ENCODE data around the gene ADSL. TPM values are rescaled to one million over a fixed set of nuclear protein-coding genes. Genes with fewer than 3 reads are reported as not detected.

ADSL gene
- total RNA-seq, 1 donor from 2014 or later = 107 TPM

- H3K27me3 Mint-ChIP-seq (ENCODE audit: unreplicated experiment) = peaks cover 27% of the 10 kb centered on the region
- H3K27ac Mint-ChIP-seq (ENCODE audit: unreplicated experiment) = no peak overlapping the region
- TF ChIP-seq CTCF (IDR thresholded peaks at IDR 0.05; ENCODE audit: unreplicated experiment) = no peak
- peaks cover 21% of the 10 kb centered on the region for H3K4me1 Mint-ChIP-seq (ENCODE audit: unreplicated experiment)
- H3K36me3 Mint-ChIP-seq (ENCODE audit: low read depth, unreplicated experiment) = peaks cover 51% of the 10 kb centered on the region
- no peaks in the 10 kb centered on the region for H3K9me3 Mint-ChIP-seq (ENCODE audit: unreplicated experiment)
- peak overlapping the region; percentile 28 for H3K4me3 Mint-ChIP-seq (ENCODE audit: unreplicated experiment)
- no peak for DNase-seq (ENCODE audit: low spot score)
These were observed 70.7 kb downstream of the ADSL start for GRCh38 chr22:40417041-40417440.

- DNase-seq (ENCODE audit: low spot score) = no peak
- Mint-ChIP-seq H3K4me3 (ENCODE audit: unreplicated experiment) (no peak overlapping the region), H3K4me1 (ENCODE audit: unreplicated experiment) (peaks cover 21% of the 10 kb centered on the region), H3K27me3 (ENCODE audit: unreplicated experiment) (peaks cover 31% of the 10 kb centered on the region), H3K36me3 (ENCODE audit: low read depth, unreplicated experiment) (peaks cover 55% of the 10 kb centered on the region), H3K27ac (ENCODE audit: unreplicated experiment) (no peak overlapping the region), H3K9me3 (ENCODE audit: unreplicated experiment) (no peaks in the 10 kb centered on the region)
- no peak for TF ChIP-seq CTCF (IDR thresholded peaks at IDR 0.05; ENCODE audit: unreplicated experiment)
These were observed 71.6 kb downstream of the ADSL start for GRCh38 chr22:40417881-40418280.

DNA sequence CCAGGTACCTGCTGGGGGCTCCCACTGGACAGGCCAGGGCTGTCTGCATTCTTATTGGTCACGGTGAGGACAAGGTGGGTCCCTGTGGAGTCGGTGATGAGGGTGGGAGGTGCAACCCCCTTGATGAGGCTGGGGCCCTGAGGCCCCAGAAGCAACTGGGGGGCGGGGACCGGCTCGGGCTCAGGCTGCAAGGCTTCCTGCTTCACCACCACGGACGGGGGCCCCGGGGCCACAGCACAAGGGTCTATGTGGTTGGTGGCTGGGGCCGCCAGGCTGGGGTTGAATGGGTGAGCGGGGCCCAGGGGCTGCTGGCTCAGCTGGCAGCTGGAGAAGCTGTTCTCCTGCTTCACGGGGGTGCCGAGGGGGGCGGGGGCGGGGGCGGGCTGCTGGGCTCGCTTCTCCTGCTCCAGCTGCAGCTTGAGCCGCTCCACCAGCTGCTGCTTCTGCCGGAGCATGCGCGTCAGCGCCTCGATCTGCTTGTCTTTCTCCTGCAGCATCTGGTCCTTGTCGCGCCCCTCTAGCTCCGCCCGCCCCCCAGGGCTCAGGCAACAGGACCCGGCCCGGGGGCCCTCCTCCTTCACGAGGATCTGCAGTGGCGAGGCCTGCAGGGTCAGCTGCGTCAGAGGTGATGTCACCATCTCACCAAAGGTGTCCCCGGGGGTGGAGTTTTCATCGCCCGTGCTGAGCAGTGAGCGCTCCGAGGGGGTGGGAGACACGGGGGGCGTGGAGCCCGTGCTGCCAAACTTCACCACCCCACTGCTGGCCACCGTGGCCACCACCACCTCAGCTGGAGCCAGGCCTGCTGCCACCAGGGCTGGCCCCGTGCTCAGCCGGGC, 72.3 kb downstream of the ADSL start:
- Mint-ChIP-seq H3K4me3 (ENCODE audit: unreplicated experiment) (no peak overlapping the region), H3K27ac (ENCODE audit: unreplicated experiment) (no peak overlapping the region), H3K27me3 (ENCODE audit: unreplicated experiment) (peaks cover 34% of the 10 kb centered on the region), H3K4me1 (ENCODE audit: unreplicated experiment) (peaks cover 21% of the 10 kb centered on the region), H3K36me3 (ENCODE audit: low read depth, unreplicated experiment) (peaks cover 62% of the 10 kb centered on the region), H3K9me3 (ENCODE audit: unreplicated experiment) (no peaks in the 10 kb centered on the region)
- DNase-seq (ENCODE audit: low spot score) = no peak
- TF ChIP-seq CTCF (IDR thresholded peaks at IDR 0.05; ENCODE audit: unreplicated experiment) = no peak

GRCh38 chr22:40419718-40420117, 73.4 kb downstream of the ADSL start:
- no peak for TF ChIP-seq CTCF (IDR thresholded peaks at IDR 0.05; ENCODE audit: unreplicated experiment)
- Mint-ChIP-seq H3K36me3 (ENCODE audit: low read depth, unreplicated experiment) (peaks cover 63% of the 10 kb centered on the region), H3K27me3 (ENCODE audit: unreplicated experiment) (peaks cover 35% of the 10 kb centered on the region), H3K4me3 (ENCODE audit: unreplicated experiment) (no peak overlapping the region), H3K4me1 (ENCODE audit: unreplicated experiment) (peaks cover 18% of the 10 kb centered on the region), H3K27ac (ENCODE audit: unreplicated experiment) (no peak overlapping the region), H3K9me3 (ENCODE audit: unreplicated experiment) (no peaks in the 10 kb centered on the region)
- DNase-seq (ENCODE audit: low spot score) = no peak

- peaks cover 15% of the 10 kb centered on the region for H3K4me1 Mint-ChIP-seq (ENCODE audit: unreplicated experiment)
- TF ChIP-seq CTCF (IDR thresholded peaks at IDR 0.05; ENCODE audit: unreplicated experiment) = no peak
- no peak overlapping the region for H3K4me3 Mint-ChIP-seq (ENCODE audit: unreplicated experiment)
- DNase-seq (ENCODE audit: low spot score) = no peak
- peaks cover 60% of the 10 kb centered on the region for H3K36me3 Mint-ChIP-seq (ENCODE audit: low read depth, unreplicated experiment)
- no peak overlapping the region for H3K27ac Mint-ChIP-seq (ENCODE audit: unreplicated experiment)
- no peaks in the 10 kb centered on the region for H3K9me3 Mint-ChIP-seq (ENCODE audit: unreplicated experiment)
- H3K27me3 Mint-ChIP-seq (ENCODE audit: unreplicated experiment) = peaks cover 31% of the 10 kb centered on the region
These were observed 74.2 kb downstream of the ADSL start for GRCh38 chr22:40420341-40421081.
